Adrenal gland (tissue), 5 donors: Measurements from ENCODE around the gene DHCR24.

ENCODE experiments used
- POLR2A ChIP-seq, 2 donors: fragments of 450-650 bp; IDR thresholded peaks; one replicate each; pipeline ENCODE4 v1.6.1; 2017; ENCODE audit warnings: antibody characterized with exemption in 2 of 2, mild to moderate bottlenecking in 2 of 2, moderate library complexity in 1 of 2
- TF ChIP-seq, protein P1 (sequence below), 6 experiments: fragments of 450-650 bp in 4 of 6; fragments of 200-600 bp in 2 of 6; sonication (generic) in 1 of 6; IDR thresholded peaks; 1 replicate in 5 of 6; 2 replicates in 1 of 6; pipeline versions ENCODE4 v1.5.1 to v1.8.0; 2016 to 2021; ENCODE audit warnings: antibody characterized with exemption in 6 of 6, mild to moderate bottlenecking in 2 of 6, moderate library complexity in 1 of 6
- donor health status: DM: no; HTN: no; CAD: no.

DNA sequence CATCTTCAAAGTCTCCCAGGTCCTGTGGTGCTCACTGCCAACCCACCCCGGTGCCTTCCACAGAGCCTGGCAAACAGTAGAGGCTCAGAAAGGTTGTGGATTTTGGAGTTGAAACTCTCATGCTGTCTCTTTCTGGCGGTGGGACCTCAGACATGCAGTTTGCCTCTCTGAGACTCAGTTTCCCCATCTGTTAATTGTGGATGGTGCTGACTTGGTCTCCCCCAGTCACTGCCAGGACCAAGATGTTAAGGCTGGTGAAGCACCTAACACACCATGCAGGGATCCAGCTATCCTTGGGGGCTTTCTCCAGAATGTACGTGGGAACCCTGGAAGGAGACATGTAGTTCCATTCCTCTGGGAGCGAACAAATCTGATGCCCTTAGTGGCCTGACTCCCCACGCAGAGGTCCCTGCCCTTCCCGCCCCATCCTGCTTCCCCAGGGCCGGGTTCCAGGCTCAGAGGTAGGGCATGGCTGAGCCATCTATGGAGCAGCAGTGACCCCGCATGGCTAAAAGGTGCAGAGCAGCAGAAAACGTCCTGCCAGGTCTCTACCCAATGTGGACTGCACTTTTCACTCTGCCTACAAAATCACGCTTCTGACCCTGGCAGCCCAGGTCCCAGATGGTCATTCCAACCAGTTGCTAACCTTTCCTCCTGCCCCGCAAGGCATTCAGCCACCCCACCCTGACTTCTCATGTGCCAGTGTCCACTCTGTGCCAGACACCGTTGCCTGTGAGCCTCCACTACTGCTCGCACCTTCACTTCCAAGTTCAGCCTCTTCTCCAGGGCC is 76.6 kb downstream of the DHCR24 start:
- TF ChIP-seq, protein P1, sequence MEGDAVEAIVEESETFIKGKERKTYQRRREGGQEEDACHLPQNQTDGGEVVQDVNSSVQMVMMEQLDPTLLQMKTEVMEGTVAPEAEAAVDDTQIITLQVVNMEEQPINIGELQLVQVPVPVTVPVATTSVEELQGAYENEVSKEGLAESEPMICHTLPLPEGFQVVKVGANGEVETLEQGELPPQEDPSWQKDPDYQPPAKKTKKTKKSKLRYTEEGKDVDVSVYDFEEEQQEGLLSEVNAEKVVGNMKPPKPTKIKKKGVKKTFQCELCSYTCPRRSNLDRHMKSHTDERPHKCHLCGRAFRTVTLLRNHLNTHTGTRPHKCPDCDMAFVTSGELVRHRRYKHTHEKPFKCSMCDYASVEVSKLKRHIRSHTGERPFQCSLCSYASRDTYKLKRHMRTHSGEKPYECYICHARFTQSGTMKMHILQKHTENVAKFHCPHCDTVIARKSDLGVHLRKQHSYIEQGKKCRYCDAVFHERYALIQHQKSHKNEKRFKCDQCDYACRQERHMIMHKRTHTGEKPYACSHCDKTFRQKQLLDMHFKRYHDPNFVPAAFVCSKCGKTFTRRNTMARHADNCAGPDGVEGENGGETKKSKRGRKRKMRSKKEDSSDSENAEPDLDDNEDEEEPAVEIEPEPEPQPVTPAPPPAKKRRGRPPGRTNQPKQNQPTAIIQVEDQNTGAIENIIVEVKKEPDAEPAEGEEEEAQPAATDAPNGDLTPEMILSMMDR (IDR thresholded peaks at IDR 0.05) = peak; percentile 58 to 96 (median 89)
- TF ChIP-seq POLR2A (IDR thresholded peaks at IDR 0.05) = no peak
